Endothelial cell of hepatic sinusoid (primary cell): ENCODE measurements around the gene TMC2.

Experiments used
- in situ Hi-C: cut with HindIII; loops from 2 replicates; pipeline ENCODE4 v1.10.0; 2017; ENCODE audit warnings: low sequenced_read_pairs

Gene TMC2

DNA sequence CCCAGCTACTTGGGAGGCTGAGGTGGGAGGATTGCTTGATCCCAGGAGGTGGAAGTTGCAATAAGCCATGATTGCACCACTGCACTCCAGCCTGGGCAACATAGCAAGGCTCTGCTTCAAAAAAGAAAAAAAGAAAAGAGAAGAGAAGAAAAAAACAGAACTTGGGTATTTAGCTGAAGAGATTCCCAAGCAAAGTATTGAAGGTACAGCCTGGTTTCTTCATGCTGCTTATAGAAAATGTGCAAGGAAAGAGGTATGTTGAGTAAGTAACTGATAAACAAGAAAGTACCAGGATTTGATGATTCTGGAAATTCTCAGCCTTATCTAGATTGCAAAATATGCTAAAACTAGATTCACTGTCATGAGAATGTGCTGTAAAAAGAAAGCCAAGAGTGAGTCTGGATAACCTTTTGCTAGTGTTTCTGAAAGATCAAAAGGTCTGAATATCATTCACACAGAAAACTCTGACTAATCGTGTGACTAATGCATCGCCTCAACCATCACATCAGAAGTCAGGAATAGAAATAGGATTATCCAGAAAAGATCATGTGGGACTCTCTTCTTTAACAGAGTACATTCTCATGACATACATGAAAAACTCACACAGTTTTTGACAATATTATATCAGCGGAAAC is 83.7 kb downstream of the TMC2 start:
- in situ Hi-C loops, result no loop called here

DNA sequence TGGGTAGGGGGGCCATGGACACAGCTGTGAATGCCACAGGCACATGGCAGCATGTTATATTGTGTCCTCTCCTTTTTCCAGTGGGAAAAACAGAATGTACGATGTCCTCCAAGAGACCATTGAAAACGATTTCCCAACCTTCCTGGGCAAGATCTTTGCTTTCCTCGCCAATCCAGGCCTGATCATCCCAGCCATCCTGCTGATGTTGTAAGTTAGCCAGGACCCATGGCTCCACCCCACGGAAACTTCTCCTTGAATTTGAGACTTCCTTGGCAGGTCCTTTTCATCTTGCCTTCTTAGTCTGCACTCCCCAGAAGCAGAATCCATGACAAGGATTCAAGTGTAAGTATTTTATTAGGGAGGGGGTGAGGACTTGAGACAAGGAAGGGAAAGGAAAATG is 87.8 kb downstream of the TMC2 start:
- in situ Hi-C loops, result no loop called here

DNA sequence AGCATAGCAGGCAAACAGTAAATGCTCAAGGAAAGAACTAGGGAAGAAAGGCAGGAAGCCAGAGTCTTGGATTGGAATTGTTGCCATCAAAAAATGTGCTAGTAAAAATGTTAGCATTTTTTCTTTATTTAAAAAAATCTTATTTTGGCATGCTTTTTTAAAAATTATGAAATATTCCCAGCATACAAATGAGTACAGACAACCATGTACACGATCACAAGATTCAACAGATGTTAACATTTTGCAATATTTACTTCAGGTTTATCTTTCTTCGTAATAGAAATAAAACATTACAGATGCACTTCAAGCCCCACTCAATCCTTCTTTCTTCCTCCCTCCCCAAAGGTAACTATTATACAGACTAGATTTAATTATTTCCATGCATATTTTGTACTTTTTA is 88.7 kb downstream of the TMC2 start:
- in situ Hi-C loops, result no loop called here

- in situ Hi-C loops, result no loop called here
These were observed 90.6 kb downstream of the TMC2 start for GRCh38 chr20:2626853-2627541.

DNA sequence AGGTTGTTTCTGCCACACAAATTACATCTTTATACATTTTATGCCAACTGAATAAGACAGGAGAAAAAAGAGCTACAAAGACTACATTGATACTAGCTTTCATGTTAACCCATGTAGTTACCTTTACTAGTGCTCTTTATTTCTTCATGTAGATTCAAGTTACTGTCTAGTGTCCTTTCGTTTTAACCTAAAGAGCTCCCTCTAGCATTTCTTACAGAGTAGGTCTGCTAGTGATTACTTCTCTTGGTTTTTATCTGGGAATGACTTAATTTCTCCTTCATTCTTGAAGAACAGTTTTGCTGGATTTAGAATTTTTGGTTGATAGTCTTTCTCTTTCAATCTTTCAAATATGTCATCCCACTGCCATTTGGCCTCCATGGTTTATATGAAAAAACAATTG is 94.9 kb downstream of the TMC2 start:
- in situ Hi-C loops, result no loop called here

GRCh38 chr20:2633381-2633780 is 97.0 kb downstream of the TMC2 start:
- in situ Hi-C loops, result no loop called here

DNA sequence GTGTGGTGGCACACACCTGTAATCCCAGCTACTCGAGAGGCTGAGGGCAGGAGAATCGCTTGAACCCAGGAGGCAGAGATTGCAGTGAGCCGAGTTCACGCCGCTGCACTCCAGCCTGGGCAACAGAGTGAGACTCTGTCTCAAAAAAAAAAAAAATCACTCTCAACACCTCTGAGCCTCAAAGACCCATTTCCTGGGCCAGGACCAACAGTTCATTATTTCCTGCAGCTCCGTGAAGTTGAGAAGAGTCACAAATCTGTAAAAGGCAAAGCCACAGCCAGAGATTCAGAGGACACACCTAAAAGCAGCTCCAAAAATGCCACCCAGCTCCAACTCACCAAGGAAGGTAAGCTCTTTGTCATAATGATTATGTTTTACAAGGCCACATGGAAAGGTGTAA is 100.9 kb downstream of the TMC2 start:
- in situ Hi-C loops, result no loop called here

DNA sequence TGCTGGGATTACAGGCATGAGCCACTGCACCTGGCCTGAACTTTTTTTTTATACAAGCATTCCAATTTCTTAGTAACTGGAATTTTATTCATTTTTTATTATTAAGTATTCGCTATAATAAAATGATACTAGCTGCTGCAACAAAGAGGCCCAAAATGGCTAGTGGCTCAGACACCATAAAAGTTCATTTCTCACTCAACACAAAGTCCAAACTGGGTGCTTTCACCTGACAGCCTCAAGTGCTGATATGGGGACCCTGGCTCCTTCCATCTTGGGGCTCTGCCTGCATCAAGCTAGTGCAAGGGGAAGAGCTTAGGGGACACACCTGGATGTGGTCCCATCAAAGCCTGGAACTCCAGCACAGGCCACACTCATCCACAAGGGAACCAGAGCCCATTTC is 103.9 kb downstream of the TMC2 start:
- in situ Hi-C loops, result no loop called here

DNA sequence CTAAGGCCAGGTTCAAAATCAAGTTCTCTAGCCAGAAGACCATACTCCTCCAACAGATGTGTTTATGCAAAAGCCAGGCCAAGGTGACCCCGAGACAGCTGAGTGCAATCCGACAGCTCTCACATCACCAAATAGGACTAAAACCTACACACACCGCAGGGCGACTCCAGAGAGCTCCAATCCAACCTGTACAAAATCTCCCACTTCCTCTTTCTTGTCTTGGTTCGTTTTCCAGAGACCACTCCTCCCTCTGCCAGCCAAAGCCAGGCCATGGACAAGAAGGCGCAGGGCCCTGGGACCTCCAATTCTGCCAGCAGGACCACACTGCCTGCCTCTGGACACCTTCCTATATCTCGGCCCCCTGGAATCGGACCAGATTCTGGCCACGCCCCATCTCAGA is 104.5 kb downstream of the TMC2 start:
- in situ Hi-C loops, result no loop called here

- in situ Hi-C loops, result no loop called here
These were observed 107.3 kb downstream of the TMC2 start for GRCh38 chr20:2643708-2644107.

GRCh38 chr20:2651772-2652723 is 115.7 kb downstream of the TMC2 start, which contains the start of gene NOP56:
NOP56 (plus strand) TSS chr20:2652632; CDS start chr20:2652661, 29 bp downstream.
- in situ Hi-C loops, result no loop called here

GRCh38 chr20:2652724-2653555 is 116.6 kb downstream of the TMC2 start:
- in situ Hi-C loops, result no loop called here

DNA sequence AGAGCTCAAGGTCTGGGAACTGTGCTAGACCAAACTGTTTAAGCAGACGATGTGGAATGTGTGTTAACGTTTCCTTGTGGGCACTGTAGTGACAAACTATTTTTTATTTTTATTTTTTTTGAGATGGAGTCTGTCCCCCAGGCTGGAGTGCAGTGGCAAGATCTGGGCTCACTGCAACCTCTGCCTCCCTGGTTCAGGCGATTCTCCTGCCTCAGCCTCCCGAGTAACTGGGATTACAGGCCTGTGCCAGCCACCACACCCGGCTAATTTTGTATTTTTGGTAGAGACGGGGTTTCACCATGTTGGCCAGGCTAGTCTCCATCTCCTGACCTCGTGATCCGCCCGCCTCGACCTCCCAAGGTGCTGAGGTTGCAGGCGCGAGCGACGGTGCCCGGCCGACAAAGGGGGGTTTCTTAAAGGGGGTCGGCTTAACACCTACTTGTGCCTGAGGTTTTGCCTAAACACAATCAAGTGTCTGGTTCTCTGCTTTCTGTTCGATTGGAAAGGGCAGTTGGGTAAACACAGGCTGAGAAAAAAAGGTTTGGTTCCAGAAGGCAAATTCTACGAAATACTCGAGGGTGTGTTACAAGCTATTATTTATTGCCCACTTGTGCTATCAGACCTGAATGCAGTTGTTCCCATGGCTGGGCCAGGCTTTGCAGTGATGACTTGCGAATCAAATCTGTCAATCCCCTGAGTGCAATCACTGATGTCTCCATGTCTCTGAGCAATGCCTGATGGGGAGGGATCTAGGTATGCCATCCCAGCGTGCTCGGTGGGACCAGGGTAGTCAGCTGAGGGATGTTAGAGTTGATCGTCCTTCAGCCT is 117.4 kb downstream of the TMC2 start:
- in situ Hi-C loops, result no loop called here

GRCh38 chr20:2654384-2654822 is 118.0 kb downstream of the TMC2 start:
- in situ Hi-C loops, result no loop called here

DNA sequence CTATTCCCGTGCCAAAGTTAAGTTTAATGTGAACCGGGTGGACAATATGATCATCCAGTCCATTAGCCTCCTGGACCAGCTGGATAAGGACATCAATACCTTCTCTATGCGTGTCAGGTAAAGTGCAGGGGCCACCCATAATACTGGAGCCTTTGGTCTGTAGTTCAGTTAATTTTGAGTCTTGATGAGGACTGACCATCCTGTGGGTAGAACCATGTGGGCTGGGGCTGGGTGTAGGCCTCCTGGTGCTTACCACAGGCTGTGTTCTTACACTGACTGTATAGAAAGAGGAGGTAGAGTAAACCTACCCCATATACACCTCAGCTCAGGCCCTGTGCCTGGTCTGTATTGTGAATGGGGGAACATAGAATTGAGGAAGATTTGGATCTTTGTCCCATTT is 118.5 kb downstream of the TMC2 start:
- in situ Hi-C loops, result no loop called here

DNA sequence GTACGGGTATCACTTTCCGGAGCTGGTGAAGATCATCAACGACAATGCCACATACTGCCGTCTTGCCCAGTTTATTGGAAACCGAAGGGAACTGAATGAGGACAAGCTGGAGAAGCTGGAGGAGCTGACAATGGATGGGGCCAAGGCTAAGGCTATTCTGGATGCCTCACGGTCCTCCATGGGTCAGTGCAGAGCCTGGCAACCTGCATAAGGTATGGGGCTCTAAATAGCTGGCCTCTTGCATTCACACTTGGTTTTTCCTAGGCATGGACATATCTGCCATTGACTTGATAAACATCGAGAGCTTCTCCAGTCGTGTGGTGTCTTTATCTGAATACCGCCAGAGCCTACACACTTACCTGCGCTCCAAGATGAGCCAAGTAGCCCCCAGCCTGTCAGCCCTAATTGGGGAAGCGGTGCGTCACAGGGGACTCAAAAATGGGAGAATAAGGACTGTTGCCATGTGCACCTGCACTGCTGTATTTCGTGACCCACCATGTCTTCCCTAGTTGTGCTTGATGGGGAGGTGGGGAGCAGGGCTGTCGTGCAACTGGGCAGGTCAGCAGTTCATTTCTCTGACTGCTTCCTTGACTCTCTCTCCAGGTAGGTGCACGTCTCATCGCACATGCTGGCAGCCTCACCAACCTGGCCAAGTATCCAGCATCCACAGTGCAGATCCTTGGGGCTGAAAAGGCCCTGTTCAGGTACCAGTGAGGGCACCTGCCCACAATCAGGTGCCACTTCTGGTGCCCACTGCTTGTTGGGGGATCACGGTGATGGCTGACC is 119.2 kb downstream of the TMC2 start:
- in situ Hi-C loops, result no loop called here

GRCh38 chr20:2656471-2657117 is 120.2 kb downstream of the TMC2 start:
- in situ Hi-C loops, result no loop called here

- in situ Hi-C loops, result no loop called here
These were observed 120.9 kb downstream of the TMC2 start for GRCh38 chr20:2657241-2657640.

DNA sequence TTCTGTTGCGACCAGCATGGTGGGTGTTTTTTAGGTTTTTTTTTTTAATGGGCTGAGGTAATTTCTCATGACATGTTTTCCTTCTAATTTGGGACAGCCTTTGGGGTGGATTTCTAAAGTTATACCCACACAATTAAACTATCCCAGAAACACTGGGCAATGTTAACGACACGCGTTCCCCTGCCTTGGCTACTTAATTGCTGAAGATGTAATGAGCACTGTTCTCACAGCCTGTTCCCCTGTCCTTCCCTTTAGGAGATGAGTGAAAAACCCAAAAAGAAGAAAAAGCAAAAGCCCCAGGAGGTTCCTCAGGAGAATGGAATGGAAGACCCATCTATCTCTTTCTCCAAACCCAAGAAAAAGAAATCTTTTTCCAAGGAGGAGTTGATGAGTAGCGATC is 121.3 kb downstream of the TMC2 start:
- in situ Hi-C loops, result no loop called here
